HG03439 (cell line): Measurements from ENCODE around the gene CEP295NL.
"Not testable (repeated sequence)": the region's sequence is repeated elsewhere in the genome, so short reads cannot be mapped to it uniquely, and the experiment has no call there.

Source experiments
- ATAC-seq: cut with Tn5 transposase; IDR thresholded peaks from one replicate; pipeline ENCODE4 v1.9.1; 2021; ENCODE audit warnings: mild to moderate bottlenecking, moderate library complexity; ENCODE audit not compliant: unreplicated experiment

Gene CEP295NL

DNA sequence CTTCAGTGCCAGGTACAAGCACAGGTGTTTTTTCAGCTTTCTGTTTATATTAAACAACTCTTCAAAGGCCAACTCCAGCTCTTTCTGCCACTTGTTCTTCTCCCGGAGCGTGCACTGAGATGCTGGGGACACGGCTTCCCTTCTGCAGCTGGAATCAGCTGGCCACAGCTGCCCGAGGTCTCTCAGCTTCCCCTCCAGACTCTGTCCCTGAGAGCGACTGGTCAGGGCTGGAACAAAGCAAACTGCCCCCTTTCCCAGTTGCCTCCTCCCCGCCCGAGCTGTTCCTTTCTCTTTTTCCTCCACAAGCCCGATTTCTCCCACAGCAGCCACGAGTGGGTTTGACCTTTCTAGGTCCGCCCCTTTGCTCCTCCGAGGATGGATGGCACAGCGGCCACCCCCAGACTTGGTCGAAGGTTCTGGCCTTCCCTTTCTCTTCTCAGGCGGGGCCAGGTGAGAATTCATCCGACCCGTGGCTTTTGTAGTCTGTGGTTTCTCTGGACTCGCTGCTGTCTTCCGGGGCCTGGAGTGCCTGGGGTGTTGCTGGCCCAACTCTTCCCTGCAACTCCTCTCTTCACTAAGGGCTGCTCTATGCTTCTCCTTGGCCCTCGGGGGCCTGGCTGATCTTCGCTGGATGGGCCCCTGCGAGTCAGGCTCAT is 11.5 kb downstream of the CEP295NL start:
- no peak for ATAC-seq

DNA sequence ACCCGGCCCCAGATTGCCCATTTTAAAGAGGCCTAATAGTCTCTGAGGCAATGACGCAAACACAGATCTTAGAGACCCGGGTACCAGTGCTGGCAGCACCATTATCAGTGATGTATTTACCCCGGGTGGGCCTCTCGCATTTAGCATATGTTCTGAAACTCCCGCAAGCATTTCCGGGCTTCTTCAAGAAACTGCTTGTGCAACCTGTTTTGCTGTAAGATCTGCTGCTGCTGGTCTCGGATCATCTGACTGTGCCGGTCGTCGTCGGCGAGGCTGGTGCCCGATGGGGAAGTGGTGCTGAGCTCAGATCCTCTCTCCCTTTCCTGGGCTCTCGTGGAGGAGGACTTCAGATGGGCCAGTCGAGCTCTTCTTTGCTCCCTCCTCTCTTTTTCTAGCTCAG is 12.5 kb downstream of the CEP295NL start:
- no peak for ATAC-seq

DNA sequence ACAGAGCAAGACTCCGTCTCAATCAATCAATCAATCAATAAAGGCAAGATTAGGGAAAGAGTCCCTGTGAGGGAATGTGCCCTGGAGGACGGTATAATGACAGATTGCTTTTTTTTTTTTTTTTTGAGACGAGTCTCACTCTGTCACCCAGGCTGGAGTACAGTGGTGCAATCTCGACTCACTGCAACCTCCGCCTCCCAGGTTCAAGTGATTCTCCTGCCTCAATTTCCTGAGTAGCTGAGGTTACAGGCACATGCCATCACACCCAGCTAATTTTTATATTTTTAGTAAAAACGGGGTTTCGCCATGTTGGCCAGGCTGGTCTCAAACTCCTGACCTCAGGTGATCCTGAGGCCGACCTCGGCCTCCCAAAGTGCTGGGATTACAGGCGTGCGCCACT is 12.9 kb downstream of the CEP295NL start:
- not testable (repeated sequence) for ATAC-seq

DNA sequence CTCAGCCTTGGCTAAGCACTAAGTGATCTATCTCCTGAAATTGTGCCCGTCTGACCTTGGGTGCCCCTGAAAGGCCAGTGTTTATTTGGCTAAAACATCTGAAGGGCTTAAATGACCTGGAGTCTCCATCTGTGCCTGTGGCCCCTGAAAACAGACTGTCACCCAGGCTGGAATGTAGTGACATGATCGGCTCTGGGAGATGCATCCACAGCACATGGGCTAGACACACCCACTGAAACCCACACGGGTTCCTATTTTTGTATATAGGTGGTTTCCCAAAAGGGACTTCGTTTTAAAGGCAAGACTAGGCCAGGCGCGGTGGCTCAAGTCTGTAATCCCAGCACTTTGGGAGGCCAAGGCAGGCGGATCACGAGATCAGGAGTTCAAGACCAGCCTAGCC is 13.5 kb downstream of the CEP295NL start:
- ATAC-seq = no peak

DNA sequence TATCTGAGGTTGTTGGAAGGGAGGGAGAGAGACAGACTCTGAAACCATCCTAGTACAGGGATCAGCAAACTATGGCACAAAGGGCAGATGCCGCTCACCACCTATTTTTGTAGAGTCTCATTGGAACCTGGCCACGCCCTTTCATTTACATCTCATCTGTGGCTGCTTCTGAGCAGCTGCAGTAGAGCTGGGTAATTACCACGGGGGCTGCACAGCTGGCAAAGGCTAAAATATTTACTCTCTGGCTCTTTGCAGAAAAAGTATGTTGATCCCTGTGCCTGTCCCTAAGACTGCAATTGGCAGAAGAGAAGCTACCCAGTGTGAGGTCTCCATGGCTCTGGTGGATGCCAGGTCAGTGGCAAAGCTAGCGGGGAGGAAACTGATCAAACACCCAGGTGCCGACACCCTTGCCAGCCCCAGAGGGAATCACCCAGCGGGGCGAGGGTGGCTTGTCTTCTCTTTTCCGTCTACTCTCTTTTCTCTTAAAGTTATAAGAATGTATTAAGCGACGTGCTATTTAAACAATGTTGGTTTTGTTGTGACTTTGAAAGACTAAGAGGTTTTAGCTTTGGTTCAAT is 14.0 kb downstream of the CEP295NL start:
- ATAC-seq = no peak

DNA sequence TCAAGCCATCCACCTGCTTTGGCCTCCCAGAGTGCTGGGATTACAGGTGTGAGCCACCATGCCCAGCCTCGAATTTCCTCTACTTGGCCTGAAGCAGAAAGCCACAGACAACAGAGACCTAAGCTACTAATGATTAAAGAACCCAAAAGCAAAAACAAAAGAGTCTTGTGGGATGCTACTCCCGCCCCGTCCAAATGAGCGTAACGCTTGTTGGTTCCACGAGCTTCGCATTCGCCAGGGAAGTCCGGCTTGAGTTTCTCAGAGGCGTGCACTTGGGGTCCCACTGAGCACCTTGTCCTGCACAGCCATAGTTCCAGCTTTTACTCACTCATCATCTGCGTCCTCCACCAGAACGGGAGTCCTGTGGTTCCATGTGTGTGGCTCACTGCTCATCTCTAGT is 16.0 kb downstream of the CEP295NL start:
- no peak for ATAC-seq

DNA sequence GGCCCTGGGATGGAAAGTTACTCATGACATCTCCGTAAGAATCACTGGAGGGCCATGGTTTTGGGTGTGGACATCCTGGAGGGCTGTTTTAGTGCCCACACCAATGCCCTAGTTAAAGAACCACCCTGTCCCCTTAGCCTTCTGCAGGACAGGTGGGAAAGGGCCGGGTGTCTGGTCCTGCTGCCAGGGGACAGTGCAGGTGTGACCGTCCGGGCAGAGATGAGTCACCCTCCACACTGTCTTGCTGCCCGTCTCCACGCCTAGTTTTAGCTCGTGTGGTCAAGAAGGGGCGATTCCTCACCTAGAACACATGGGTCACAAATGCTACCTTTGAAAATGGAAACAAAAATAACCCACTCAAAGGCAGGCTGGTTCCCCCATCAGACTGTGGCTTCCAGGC is 17.0 kb downstream of the CEP295NL start:
- no peak for ATAC-seq

DNA sequence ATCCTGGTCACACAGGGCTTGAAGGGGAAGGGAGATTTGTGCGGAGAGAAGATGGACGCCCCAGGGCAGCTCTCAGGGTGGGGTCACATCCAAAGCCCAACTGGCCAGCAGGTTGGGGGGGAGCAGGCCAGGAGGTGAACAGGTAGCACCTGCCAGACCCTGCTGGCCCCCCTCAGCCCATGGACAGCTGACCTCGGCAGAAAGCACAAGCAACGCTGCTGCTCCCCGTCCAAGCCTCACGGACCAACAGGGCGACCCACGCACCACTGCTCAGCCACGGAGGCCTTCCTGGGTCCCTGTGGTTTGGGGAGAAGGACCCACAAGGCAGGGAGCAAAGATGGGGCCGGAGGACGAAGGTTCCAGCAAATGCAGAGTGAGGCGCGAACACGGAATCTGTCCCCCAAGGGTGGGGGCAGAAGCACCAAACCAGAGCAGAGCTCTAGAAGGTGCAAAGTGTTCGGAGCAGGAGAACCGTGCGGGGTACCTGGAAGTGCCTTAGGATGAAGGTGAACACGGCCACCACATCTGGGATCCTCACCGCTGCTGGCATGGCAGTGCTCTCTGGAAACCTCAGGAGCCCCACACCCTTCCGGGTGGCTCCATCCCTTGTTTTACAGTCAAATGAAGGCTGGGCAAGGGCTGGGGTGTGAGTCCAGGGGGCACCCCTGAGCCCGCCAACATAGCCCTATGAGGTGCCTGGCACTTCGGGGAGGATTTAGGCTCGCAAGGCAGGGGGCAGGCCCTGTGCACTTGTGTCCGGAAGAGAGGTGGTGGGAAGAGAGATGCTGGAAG is 17.9 kb downstream of the CEP295NL start:
- ATAC-seq = no peak

DNA sequence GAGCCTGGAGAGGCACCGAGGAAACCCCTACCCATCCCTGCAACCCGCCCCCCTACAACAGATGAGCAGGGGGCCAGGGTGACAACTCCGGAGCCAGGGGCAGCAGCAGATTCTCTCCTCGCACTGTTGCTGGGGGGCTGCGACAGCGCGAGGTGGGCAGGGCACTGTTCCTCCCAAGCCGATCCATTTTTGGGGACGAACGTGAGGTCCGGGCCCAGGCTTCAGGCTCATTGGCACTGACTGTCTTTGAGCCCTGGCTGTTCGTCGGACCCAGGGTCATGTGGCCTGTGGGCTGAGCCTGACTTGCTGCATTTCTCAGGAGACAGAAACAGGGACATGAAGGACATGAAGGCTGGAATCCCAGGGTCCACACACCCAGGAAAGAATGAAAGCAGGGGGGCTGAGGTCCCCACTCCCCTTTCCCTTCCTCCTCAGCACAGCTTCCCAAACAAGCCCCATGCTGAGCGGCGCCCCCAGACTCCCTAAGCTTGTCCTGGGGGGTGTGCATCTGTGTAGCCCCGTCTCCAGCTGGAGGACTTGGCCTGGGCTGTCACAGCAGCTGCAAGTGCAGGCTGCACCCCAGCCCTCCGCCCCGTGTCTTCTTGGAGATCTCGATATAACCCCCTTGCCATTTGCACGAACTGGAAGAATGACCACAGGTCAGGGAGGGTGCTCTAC is 18.7 kb downstream of the CEP295NL start:
- no peak for ATAC-seq

DNA sequence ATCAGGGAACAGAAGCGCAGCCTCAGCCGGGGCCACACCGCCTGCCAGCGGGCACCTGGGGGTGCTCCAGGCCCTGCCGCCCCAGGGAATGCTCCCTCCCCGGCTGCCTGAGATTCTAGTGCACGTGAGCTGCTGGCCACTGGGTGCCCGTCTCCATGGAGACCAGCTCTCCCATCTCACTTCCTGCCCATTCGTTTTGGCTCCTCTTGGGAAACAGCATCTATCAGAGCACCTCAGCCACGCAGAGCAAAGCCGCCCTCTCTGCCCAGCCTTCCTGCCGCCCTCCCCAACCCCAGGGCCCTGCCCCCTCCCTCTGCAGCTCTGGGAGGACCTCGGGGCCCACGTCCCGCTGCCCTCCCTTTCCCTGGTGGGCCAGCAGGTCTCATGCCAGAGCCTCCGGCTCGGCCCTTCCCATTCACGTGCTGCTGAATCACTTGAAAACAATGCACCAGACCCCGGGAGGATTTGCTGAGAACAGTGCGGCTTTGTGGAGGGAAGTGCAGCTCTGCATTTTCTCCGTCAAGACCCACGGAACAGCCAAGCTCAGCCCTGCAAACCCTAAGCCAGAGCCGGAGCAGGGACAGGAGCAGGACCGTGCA is 19.4 kb downstream of the CEP295NL start:
- ATAC-seq = no peak

DNA sequence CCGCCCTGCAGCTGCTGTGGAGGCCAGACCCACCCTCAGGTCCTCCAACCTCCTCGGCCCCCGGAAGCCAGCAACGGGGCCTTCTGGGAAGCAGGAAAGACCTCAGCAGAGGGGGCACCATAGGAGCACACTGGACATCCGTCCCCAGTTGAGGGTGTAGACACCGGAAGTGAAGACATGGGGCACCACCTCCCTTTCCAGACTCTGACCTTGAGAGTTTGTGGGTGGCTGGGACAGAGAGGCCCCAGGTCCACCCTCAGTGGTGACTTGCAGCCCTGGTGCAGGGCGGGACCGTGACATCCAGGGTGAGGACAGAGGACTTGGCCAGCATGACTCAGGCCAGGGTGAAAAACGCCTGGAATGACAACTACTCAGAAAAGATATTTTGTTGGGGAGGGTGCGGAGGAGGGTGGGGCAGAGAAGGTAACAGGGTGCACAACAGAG is 19.9 kb downstream of the CEP295NL start:
- ATAC-seq = no peak

DNA sequence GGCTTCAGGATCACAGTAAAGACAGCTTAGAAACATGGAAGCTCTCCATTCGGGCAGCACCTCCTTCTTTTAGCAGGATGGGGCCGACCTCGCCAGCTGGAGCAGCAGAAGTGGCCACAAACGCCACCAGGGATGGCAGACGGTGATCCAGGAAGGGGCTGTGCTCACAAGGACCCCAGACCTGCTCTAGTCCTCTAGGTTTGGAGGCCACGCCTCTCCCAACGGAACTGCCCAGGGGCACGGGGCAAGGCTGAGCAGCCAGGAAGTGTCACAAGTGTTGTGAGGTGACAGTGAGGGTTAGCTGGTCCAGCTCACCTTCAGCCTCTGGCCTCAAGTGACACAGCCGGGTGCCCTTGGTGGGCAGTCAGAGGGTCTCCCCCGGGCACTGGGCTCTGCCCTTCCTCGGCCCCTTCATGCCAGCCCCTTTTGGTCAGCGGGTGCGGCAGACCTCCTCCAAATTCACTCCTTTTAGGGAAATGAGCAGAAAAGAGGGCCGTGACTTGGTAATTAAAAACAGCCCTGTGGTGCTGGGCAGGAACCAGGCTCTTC is 20.4 kb downstream of the CEP295NL start:
- no peak for ATAC-seq

DNA sequence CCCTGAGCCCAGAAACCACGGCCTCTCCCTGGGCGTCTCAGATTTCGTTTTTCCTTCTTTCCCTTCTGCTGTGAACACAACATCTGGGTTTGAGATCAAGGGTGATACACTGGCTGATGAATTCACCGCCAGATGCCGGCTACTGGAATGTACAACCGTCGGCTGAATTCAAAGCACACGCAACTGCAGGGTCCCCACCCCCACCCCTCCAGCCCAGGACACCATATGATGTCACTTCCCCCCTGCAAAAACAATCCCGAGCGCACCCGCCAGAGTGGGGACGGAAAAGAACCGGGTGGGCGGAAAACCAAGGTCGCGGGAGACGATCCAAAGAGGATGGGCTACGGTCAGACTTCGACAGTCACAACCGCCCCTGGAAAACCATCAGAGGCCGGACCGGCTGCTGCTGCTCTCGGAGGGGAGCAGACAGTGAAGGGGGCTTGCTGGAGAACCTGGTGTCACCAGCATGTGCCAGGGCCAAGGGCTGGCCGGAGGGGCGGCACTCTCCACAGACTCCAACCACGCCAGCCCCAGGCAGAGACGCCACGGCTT is 23.3 kb downstream of the CEP295NL start:
- no peak for ATAC-seq

DNA sequence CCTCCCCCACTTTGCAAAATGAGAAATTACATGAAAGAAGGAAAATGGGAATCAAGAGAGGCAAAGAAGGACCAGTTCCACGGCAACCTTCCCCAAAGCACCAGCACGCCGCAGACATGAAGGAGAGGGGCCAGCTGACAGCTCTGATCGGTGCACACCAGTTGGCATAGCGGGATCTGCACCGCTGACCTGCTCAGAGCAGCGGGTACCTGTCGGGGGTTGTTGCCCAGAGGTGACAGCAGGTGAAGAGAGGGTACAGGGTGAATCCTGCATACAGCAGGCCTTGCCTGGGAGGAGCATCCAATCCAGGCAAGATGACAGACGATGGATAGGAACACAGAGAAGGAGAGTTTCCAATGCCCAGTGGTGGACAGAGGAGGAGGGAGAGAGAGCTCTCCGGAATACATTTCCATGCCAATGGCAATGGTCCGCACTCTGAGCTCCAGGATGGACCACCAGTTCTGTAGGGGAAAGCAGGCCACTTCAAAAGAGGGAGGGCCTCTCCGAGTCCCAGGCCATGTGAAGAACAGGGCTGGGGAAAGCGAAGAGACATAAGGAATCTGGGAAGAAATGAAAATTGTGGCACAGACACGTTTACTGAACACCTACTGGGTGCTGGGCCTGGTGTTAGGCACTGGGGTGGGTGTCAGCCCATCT is 24.0 kb downstream of the CEP295NL start:
- ATAC-seq = no peak

DNA sequence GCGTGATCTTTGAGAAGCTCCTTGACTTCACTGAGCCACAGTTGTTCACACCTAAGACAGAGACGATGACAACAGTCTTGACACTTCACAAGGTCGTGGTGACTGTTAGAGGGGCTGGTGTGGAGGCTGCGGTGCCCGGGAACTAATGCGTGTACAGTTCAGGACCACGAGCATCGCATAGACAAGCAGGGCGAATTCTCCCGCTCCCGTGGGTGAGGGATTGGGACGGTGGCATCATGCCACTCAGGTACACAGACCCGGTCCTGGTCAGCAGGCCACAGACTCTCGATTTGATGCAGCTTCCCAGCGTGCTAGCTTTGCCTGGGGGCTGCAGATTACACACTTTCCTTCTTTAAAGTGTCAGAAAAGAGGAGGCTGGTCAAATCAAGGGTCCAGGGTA is 24.7 kb downstream of the CEP295NL start:
- no peak for ATAC-seq

DNA sequence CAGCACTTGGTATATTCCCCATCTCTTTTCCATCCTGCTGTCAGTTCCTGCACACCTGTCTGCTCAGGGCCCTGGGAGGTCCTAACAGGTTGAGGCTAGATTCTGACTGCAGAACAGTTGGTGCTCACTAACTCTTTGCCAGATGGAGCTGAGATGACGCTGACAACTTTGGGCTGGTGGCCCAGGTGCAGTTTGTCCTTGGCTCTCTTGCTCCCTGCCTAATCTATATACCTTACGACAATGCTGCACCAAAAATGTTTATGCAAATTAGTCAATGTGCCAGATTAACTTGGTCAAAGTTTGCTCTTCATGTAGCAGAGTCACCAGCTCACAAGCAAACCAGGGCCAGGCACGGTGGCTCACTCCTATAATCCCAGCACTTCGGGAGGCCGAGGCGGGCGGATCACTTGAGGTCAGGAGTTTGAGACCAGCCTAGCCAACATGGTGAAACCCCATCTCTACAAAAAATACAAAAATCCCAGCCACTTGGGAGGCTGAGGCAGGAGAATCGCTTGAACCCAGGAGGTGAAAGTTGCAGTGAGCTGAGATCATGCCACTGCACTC is 26.0 kb downstream of the CEP295NL start:
- not testable (repeated sequence) for ATAC-seq

DNA sequence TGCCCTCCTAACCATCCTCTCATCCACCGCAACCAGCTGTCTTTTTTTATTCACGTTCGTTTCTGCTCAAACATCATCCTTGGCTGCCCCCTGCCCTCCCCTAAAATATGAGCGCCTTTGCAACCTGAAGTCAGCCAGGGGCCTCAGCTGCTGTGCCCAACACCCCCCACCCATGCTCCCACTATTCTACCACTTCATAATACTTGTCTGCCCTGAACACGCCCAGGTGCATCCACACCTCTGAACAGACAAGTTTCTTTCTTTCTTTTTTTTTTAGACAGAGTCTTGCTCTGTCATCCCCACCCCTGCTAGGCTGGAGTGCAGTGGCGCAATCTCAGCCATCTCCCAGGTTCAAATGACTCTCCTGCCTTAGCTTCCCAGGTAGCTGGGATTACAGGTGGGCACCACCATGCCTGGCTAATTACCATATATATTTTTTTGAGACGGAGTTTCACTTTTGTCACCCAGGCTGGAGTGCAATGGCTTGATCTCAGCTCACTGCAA is 26.9 kb downstream of the CEP295NL start:
- no peak for ATAC-seq

DNA sequence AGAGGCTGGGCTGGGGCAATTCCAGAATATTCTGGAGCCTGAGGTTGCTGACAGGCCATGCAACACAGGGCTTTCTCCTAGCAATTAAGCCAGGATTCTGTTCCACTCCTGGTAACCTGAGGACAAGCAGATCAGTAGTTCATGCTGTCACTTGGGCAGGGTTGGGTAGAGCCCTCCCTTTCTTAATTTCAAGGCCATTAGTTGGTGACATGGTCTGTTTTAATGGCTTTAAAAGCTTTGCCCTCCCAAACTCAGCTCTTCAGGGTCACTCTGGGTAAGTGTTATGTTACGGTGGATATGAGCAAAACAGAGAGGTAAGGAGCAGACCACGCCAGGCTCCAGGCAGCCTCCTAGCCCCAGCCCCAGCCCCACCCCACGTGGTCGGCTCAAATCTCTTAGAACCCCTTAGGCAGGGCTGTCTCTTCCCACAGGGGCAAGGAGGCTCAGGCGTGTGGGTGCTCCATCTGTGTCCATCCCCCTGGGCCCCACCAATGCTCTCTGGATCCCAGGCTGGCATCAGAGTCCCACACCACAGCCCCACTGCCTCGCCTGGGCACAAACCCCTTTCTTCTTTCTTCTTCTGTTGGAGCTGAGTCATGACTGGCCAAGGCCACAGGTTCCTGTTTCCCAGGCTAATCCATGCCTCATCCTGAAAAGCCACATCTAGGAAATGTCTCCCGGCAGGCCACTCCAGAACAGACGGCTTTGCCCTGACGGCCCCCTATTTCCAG is 27.5 kb downstream of the CEP295NL start:
- no peak for ATAC-seq
